IMR-90 (cell line): ENCODE data around the gene KRT28. TPM values are rescaled to one million over a fixed set of nuclear protein-coding genes. Genes with fewer than 3 reads are reported as not detected.

Experiments
- ATAC-seq: fragments of 200-7000 bp; cut with Tn5 transposase; 2 replicates; pipeline ENCODE4 v1.9.1; 2020; ENCODE audit warnings: low read depth, mild to moderate bottlenecking, moderate library complexity
- BruUV-seq: library from RNA; stranded (reverse); fragments of 400-500 nt; replicated peaks from 2 replicates; lab custom pipeline; 2021; lab: Mats Ljungman, UMichigan
- CTCF ChIA-PET: fragments of 300-600 bp; formaldehyde crosslinking; extraction: SDS; loops from one replicate; lab custom pipeline; 2021; ENCODE audit warnings: antibody characterized with exemption; lab: Yijun Ruan, JAX
- POLR2A ChIA-PET: fragments of 300-600 bp; sonication (Branson Sonifier 250); formaldehyde crosslinking; loops from one replicate; lab custom pipeline; 2022; ENCODE audit warnings: antibody characterized with exemption; ENCODE audit not compliant: unreplicated experiment; lab: Charles Lee
- DNase-seq: peaks from one replicate; pipeline ENCODE4 v3.0.0; 2013
- H2AFZ ChIP-seq: replicated peaks from 2 replicates; pipeline ENCODE3; 2013; ENCODE audit warnings: low read length, mild to moderate bottlenecking; ENCODE audit not compliant: poor library complexity
- H2AK5ac ChIP-seq: 2 replicates; pipeline ENCODE4 v1.6.1; 2013; ENCODE audit warnings: low read depth, low read length, inconsistent platforms
- H2AK9ac ChIP-seq: replicated peaks from 2 replicates; pipeline ENCODE3; 2013; ENCODE audit warnings: mild to moderate bottlenecking, low read depth, low read length, moderate library complexity; ENCODE audit not compliant: poor library complexity
- H2BK120ac ChIP-seq: 2 replicates; pipeline ENCODE4 v1.6.1; 2013; ENCODE audit warnings: low read depth, low read length, inconsistent platforms
- H2BK15ac ChIP-seq: 3 replicates; pipeline ENCODE4 v1.6.1; 2013; ENCODE audit warnings: low read depth, low read length, inconsistent platforms
- H2BK20ac ChIP-seq: 2 replicates; pipeline ENCODE4 v1.6.1; 2013; ENCODE audit warnings: low read depth, mild to moderate bottlenecking, inconsistent platforms, low read length, moderate library complexity
- H2BK5ac ChIP-seq: 2 replicates; pipeline ENCODE4 v1.6.1; 2013; ENCODE audit warnings: mild to moderate bottlenecking, low read depth, low read length, inconsistent platforms; ENCODE audit not compliant: poor library complexity, severe bottlenecking
- H3K14ac ChIP-seq: replicated peaks from 2 replicates; pipeline ENCODE4 v1.6.1; 2013; ENCODE audit warnings: low read depth, low read length, inconsistent platforms
- H3K18ac ChIP-seq: 2 replicates; pipeline ENCODE4 v1.6.1; 2013; ENCODE audit warnings: low read depth, low read length, control low read depth
- H3K23ac ChIP-seq: 2 replicates; pipeline ENCODE4 v1.6.1; 2013; ENCODE audit warnings: low read depth, low read length, inconsistent platforms
- H3K27ac ChIP-seq: 2 replicates; pipeline ENCODE4 v1.5.1; 2013; ENCODE audit warnings: mild to moderate bottlenecking, control low read depth, low read length; ENCODE audit not compliant: insufficient read depth
- H3K27me3 ChIP-seq: 2 replicates; pipeline ENCODE4 v1.6.1; 2013; ENCODE audit warnings: low read length; ENCODE audit not compliant: control insufficient read depth, insufficient read depth
- H3K36me3 ChIP-seq: 2 replicates; pipeline ENCODE4 v1.6.1; 2013; ENCODE audit warnings: low read length, mixed read lengths; ENCODE audit not compliant: control insufficient read depth, insufficient read depth
- H3K4ac ChIP-seq: 2 replicates; pipeline ENCODE4 v1.6.1; 2013; ENCODE audit warnings: low read depth, low read length, inconsistent platforms
- H3K4me1 ChIP-seq: 2 replicates; pipeline ENCODE4 v1.6.1; 2013; ENCODE audit warnings: low read length, mixed read lengths; ENCODE audit not compliant: control insufficient read depth, insufficient read depth
- H3K4me2 ChIP-seq: 2 replicates; pipeline ENCODE4 v1.6.1; 2013; ENCODE audit warnings: low read depth, mild to moderate bottlenecking, control low read depth, low read length, moderate library complexity
- H3K4me3 ChIP-seq: 2 replicates; pipeline ENCODE4 v1.5.1; 2013; ENCODE audit warnings: low read depth, mild to moderate bottlenecking, control low read depth, low read length, moderate library complexity; ENCODE audit not compliant: insufficient read depth
- H3K56ac ChIP-seq: 2 replicates; pipeline ENCODE4 v1.6.1; 2013; ENCODE audit warnings: low read length, inconsistent platforms; ENCODE audit not compliant: insufficient read depth; ENCODE audit errors: extremely low read depth
- H3K79me1 ChIP-seq, 2 experiments: 2 replicates each; pipeline ENCODE4 v1.6.1; 2013; ENCODE audit warnings: low read length in 2 of 2, inconsistent platforms in 1 of 2, low read depth in 1 of 2
- H3K9ac ChIP-seq: 2 replicates; pipeline ENCODE4 v1.6.1; 2013; ENCODE audit warnings: low read depth, low read length, control low read depth
- H3K9me1 ChIP-seq: 2 replicates; pipeline ENCODE4 v1.6.1; 2013; ENCODE audit warnings: low read length, inconsistent platforms; ENCODE audit not compliant: insufficient read depth
- H3K9me3 ChIP-seq: 2 replicates; pipeline ENCODE4 v1.6.1; 2013; ENCODE audit warnings: low read length; ENCODE audit not compliant: control insufficient read depth, insufficient read depth
- H4K20me1 ChIP-seq: 2 replicates; pipeline ENCODE4 v1.6.1; 2013; ENCODE audit warnings: low read length, inconsistent platforms; ENCODE audit not compliant: insufficient read depth
- H4K5ac ChIP-seq: 2 replicates; pipeline ENCODE4 v1.6.1; 2013; ENCODE audit warnings: mild to moderate bottlenecking, low read depth, low read length, control low read depth
- H4K8ac ChIP-seq, 2 experiments: 2 replicates each; pipeline ENCODE4 v1.6.1; 2013; ENCODE audit warnings: low read depth in 2 of 2, low read length in 2 of 2, control low read depth in 1 of 2, inconsistent platforms in 1 of 2
- H4K91ac ChIP-seq: 2 replicates; pipeline ENCODE4 v1.6.1; 2013; ENCODE audit warnings: low read depth, low read length, inconsistent platforms; ENCODE audit not compliant: insufficient read depth
- CHD1 ChIP-seq: IDR thresholded peaks from 2 replicates; pipeline ENCODE4 v1.6.1; 2012; ENCODE audit warnings: low read depth, low read length, improper control_type of control experiment
- FOS ChIP-seq: fragments of 150-350 bp; IDR thresholded peaks from 2 replicates; pipeline ENCODE4 v1.6.1; 2016; ENCODE audit warnings: low read depth, low read length
- POLR2A ChIP-seq: IDR thresholded peaks from 2 replicates; pipeline ENCODE4 v1.6.1; 2012; ENCODE audit warnings: mild to moderate bottlenecking, low read depth, low read length
- SMC3 ChIP-seq: fragments of 150-350 bp; IDR thresholded peaks from 2 replicates; pipeline ENCODE4 v1.6.1; 2016; ENCODE audit warnings: low read depth, mild to moderate bottlenecking, antibody characterized with exemption, low read length, moderate library complexity
- WGBS, 2 experiments: methylation state at CpG; one replicate each; pipeline versions ENCODE4 v1.1.5 to v1.1.7; 2013; ENCODE audit warnings: missing lambda C conversion rate in 2 of 2; ENCODE audit not compliant: insufficient read length in 1 of 2; ENCODE audit errors: extremely low coverage in 2 of 2; 5-methylcytosine and 5-hydroxymethylcytosine counted together
- dilution Hi-C: fragments of 300-500 bp; cut with HindIII; formaldehyde crosslinking; loops from one replicate; pipeline ENCODE4 v1.14.3; 2018; ENCODE audit warnings: low sequenced_read_pairs; ENCODE audit not compliant: unreplicated experiment
- in situ Hi-C: fragments of 300-500 bp; cut with MboI; formaldehyde crosslinking; loops from 3 replicates; pipeline ENCODE4 v1.14.3; 2019; ENCODE audit warnings: low sequenced_read_pairs, inconsistent platforms, mixed read lengths
- intact Hi-C: fragments of 100-400 bp; cut with micrococcal nuclease; formaldehyde crosslinking; loops from 2 replicates; pipeline ENCODE4 v1.10.0; 2022
- polyA plus RNA-seq, 3 experiments: library from polyadenylated mRNA; depleted of rRNA; stranded (reverse); fragments of >200 nt; gene quantifications; 2 replicates each; pipeline ENCODE4 v1.2.3, GENCODE V29; 2012; ENCODE audit warnings: low replicate concordance in 1 of 3
- total RNA-seq: library from RNA; depleted of rRNA; stranded (reverse); fragments of >200 nt; gene quantifications from 2 replicates; pipeline ENCODE4 v1.2.3, GENCODE V29; 2012

The KRT28 gene
- total and polyA plus RNA-seq, 2 of the 4 experiments (the other 2 are of a cell fraction), result not detected

GRCh38 chr17:40844671-40845107 lies 44.9 kb upstream of the KRT28 start:
- H2AK9ac ChIP-seq, result no peak overlapping the region
- no peak overlapping the region for H4K5ac ChIP-seq
- H3K4me3 ChIP-seq, result no peak overlapping the region
- no peaks in the 10 kb centered on the region for H4K20me1 ChIP-seq
- 22% methylated on average over 1 of the region's 4 CpGs; no CpG with 5 or more reads in 1 of the 2 experiments for WGBS, 2 experiments
- no peak overlapping the region for H3K4me2 ChIP-seq
- TF ChIP-seq CHD1, result no peak
- no peak for TF ChIP-seq POLR2A
- TF ChIP-seq SMC3, result no peak
- no peak for TF ChIP-seq FOS
- POLR2A ChIA-PET, result no interaction called here
- in situ Hi-C loops (no loop called here), dilution Hi-C loops (no loop called here), intact Hi-C loops (no loop called here)
- BruUV-seq, result no TSS peak
- DNase-seq (no peak), ATAC-seq (no peak)
- H3K4ac ChIP-seq, result no peak overlapping the region
- no peak overlapping the region for H2AFZ ChIP-seq
- H3K9me1 ChIP-seq, result 0 out of 2 replicates have a peak, but pooled peaks cover 2% of the 10 kb centered on the region
- no peak overlapping the region for H2BK15ac ChIP-seq
- no peaks in the 10 kb centered on the region; the same call in 1 of the 2 replicates for H3K27me3 ChIP-seq
- H3K9ac ChIP-seq, result no peak overlapping the region
- peaks cover under 1% of the 10 kb centered on the region; the same call in 1 of the 2 replicates for H3K4me1 ChIP-seq
- no peaks in the 10 kb centered on the region for H3K36me3 ChIP-seq
- no peak overlapping the region for H2AK5ac ChIP-seq
- H3K27ac ChIP-seq, result no peak overlapping the region
- no peak overlapping the region for H3K14ac ChIP-seq
- CTCF ChIA-PET, result interaction anchor here (0.6 kb wide), 1 partner anchor 416 kb away, joined by 4 read pairs; no protein-coding TSS in a partner anchor
- no peaks in the 10 kb centered on the region for H3K79me1 ChIP-seq
- no peak overlapping the region for H2BK20ac ChIP-seq
- no peak overlapping the region for H2BK5ac ChIP-seq
- H2BK120ac ChIP-seq, result no peak overlapping the region
- H3K18ac ChIP-seq, result no peak overlapping the region
- no peak overlapping the region for H3K23ac ChIP-seq
- no peak overlapping the region for H3K56ac ChIP-seq
- H4K8ac ChIP-seq, result no peak overlapping the region
- no peak overlapping the region for H4K91ac ChIP-seq
- no peaks in the 10 kb centered on the region for H3K9me3 ChIP-seq
